Naive B cell (primary cell): ENCODE measurements around the gene RAB7A. TPM values are rescaled to one million over a fixed set of nuclear protein-coding genes. Genes with fewer than 3 reads are reported as not detected.

Experiments used
- ATAC-seq, 2 donors: fragments of 150-1000 bp; cut with Tn5 transposase; 2 replicates each; pipeline ENCODE4 v1.10.0; 2021; ENCODE audit warnings: low read depth in 2 of 2, mild to moderate bottlenecking in 2 of 2, moderate library complexity in 2 of 2
- DNase-seq: peaks from one replicate; pipeline ENCODE4 v3.0.0; 2022
- H3K27ac Mint-ChIP-seq, 6 donors: one replicate each; pipeline ENCODE4 v1.8.0; 2020 to 2022; ENCODE audit warnings: mild to moderate bottlenecking in 6 of 6, mixed read lengths in 6 of 6, moderate library complexity in 5 of 6, inconsistent platforms in 2 of 6
- H3K27me3 Mint-ChIP-seq, 3 donors: one replicate each; pipeline ENCODE4 v1.8.0; 2021 to 2022; ENCODE audit warnings: mixed read lengths in 3 of 3, mild to moderate bottlenecking in 1 of 3
- H3K36me3 Mint-ChIP-seq, 2 donors: one replicate each; pipeline ENCODE4 v1.8.0; 2020 to 2022; ENCODE audit warnings: mixed read lengths in 2 of 2, inconsistent platforms in 1 of 2, mild to moderate bottlenecking in 1 of 2
- H3K4me1 Mint-ChIP-seq, 3 donors: one replicate each; pipeline ENCODE4 v1.8.0; 2020 to 2022; ENCODE audit warnings: mixed read lengths in 3 of 3, inconsistent platforms in 1 of 3, mild to moderate bottlenecking in 1 of 3, moderate library complexity in 1 of 3
- H3K4me3 Mint-ChIP-seq, 8 donors: one replicate each; pipeline ENCODE4 v1.8.0; 2020 to 2022; ENCODE audit warnings: mild to moderate bottlenecking in 8 of 8, mixed read lengths in 8 of 8, moderate library complexity in 8 of 8, inconsistent platforms in 2 of 8
- H3K9me3 Mint-ChIP-seq, 7 donors: one replicate each; pipeline ENCODE4 v1.8.0; 2020 to 2022; ENCODE audit warnings: mixed read lengths in 7 of 7, mild to moderate bottlenecking in 5 of 7, inconsistent platforms in 2 of 7, moderate library complexity in 1 of 7
- polyA plus RNA-seq, 6 donors: library from polyadenylated mRNA; unstranded; fragments of 300-500 nt; fragmentation: Illumina TruSeq; gene quantifications; one replicate each; pipeline ENCODE4 v1.2.3, GENCODE V29; 2021; ENCODE audit warnings: low read depth in 6 of 6

Gene RAB7A
- 100 to 1,000 TPM; 165 to 252 (median 189) TPM for polyA plus RNA-seq

DNA sequence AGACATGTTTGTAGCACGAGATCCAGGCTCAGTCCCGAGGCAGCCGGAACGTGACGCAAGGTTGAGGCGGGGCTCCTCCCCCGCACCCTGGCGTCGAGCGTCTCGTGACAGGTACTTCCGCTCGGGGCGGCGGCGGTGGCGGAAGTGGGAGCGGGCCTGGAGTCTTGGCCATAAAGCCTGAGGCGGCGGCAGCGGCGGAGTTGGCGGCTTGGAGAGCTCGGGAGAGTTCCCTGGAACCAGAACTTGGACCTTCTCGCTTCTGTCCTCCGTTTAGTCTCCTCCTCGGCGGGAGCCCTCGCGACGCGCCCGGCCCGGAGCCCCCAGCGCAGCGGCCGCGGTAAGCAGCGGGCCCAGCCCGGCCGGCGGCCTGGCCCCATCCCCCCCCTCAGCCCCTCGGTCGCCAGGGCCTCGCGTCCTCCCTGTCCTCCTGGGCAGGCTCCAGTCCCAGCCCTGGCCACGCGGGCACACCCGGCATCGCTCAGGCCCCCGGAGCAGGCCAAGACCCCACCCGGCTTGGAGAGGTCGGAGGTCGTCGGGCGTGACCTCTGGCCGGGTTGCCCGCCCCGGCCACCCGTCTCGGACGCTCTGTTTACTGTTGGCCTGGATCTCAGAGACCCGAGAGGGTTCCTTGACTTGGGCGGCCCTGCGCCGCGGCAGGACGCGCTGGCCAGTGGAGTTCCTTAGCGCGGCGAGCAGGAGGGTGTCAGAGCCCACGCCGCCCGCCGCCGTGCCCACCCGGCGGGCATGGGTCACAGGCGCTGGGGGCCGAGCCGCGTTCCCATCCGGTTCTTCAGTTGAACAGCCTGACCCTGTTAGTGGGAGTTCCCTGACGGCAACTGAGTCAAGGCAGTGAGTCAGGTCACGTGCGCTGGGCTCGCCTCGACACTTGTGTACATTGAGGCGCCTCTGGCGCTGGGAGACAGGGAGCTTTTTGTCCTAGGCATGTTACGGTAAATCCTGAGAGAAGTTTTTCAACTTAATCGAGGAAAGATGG, at the start of gene RAB7A:
Gene RAB7A (plus strand): TSS at position 161 of the 994 bp plus-strand sequence. CDS start 69,185 bp downstream, outside the sequence.
- Mint-ChIP-seq H3K9me3 (peaks cover 0 to 2% (median 0%) of the 10 kb centered on the region in 7 donors), H3K27me3 (peaks cover under 1 to 6% (median 3%) of the 10 kb centered on the region in 3 donors), H3K4me1 (peaks cover 50 to 63% (median 51%) of the 10 kb centered on the region in 3 donors), H3K4me3 (peak within 1 kb of the TSS; percentile 88 to 98 (median 95)), H3K27ac (peak within 1 kb of the TSS; percentile 97 to 100 (median 100)), H3K36me3 (peaks cover 0 to 4% of the 10 kb centered on the region in 2 donors)
- DNase-seq = peak; percentile 99
- ATAC-seq = peak; percentile 84 to 87

DNA sequence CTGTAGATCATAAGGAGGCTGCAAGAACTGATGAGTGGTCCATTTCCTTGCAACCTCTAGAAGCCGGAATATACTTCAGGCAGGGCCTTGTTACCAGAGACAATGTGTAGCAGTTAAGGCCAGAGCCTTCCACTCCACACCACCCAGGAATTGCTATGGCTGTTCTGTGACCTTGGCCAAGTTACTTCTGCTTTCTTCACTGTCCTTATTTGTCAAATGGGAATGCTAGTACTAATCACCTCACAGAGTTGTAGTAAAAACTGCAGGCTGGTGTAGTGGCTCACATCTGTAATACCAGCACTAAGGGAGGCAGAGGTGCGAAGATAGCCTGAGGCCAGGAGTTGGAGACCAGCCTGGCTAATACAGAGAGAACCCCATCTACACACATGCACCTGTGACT, 46.6 kb upstream of the RAB7A start:
- ATAC-seq = no peak
- no peaks in the 10 kb centered on the region for H3K9me3 Mint-ChIP-seq

DNA sequence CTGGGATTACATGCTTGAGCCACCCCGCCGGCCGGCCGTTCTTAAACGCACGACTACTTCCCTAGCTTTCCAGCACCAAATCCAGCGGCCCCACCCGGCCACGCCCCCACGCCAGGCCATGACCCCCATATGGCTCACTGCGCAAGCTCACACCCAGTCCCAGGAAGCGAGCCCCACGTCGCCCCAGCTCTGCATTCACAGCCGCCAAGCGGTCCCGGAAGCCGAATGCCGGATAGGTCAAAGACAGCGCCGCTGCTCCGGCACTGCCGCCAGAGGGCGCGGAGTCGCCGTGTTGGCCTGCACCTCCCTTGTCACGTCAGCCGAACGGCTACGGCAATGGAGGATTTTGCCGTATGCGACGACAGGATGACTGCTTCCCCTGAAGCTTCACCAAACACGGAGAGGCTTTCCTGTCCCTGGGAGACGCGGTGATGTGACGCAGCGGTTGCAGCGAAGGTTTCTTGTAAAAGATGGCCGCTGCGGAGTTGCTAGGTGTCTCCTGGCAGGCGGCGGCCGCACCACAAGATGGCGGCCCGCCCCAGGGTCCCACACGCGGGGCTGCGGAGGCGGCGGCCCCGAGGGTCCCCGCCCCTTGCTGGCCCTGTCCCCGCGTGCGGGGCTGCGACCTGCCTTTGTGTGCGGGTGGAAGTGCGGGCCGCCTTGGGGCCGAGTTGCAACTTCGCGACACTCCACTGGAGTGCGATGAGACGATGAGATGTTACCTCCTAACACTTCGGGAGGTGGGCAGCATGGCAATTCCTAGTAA, 45.2 kb upstream of the RAB7A start:
- peak; percentile 87 for ATAC-seq
- Mint-ChIP-seq H3K27ac (peak overlapping the region; percentile 97 to 100 (median 98)), H3K9me3 (no peaks in the 10 kb centered on the region), H3K4me3 (peak overlapping the region; percentile 90 to 99 (median 97)), H3K36me3 (no peaks in the 10 kb centered on the region), H3K4me1 (peaks cover 16 to 46% (median 25%) of the 10 kb centered on the region in 3 donors), H3K27me3 (no peaks in the 10 kb centered on the region)
- peak; percentile 96 for DNase-seq

More for the DNA sequence above, 46.6 kb upstream of the RAB7A start:
- peak overlapping the region; percentile 90 to 99 (median 97) for H3K4me3 Mint-ChIP-seq
- no peak for DNase-seq
- H3K27ac Mint-ChIP-seq = peak overlapping the region; percentile 74 to 99 (median 92)
- H3K4me1 Mint-ChIP-seq = peaks cover 10 to 36% (median 18%) of the 10 kb centered on the region in 3 donors
- H3K27me3 Mint-ChIP-seq = no peaks in the 10 kb centered on the region
- H3K36me3 Mint-ChIP-seq = no peaks in the 10 kb centered on the region

DNA sequence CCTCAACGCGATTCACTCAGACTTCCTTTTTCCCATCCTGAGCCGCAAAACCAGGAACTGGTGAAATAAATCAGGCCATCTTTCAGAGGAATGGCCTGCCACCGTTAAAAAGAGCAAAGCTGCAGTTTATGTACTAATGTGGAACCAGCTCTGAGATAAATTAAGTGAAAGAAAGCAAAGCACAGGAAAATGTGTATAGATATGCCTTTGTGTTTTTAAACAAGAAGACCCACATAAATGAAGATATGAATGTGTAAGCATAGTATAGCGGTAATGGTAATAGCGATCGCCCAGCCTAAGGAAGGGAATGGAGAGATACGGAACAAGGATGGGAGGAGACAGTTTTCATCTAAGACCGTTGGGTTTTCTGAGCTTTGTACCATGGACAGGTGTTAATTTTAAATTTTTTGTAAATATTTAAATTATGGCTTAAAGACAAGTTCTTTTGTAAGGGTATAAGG, 44.6 kb upstream of the RAB7A start:
- H3K4me3 Mint-ChIP-seq = peak overlapping the region; percentile 90 to 99 (median 97)
- no peaks in the 10 kb centered on the region for H3K9me3 Mint-ChIP-seq
- H3K4me1 Mint-ChIP-seq = peaks cover 16 to 52% (median 25%) of the 10 kb centered on the region in 3 donors
- H3K36me3 Mint-ChIP-seq = no peaks in the 10 kb centered on the region
- DNase-seq (no peak), ATAC-seq (no peak)
- no peaks in the 10 kb centered on the region for H3K27me3 Mint-ChIP-seq
- peak overlapping the region; percentile 95 to 100 (median 98) for H3K27ac Mint-ChIP-seq

DNA sequence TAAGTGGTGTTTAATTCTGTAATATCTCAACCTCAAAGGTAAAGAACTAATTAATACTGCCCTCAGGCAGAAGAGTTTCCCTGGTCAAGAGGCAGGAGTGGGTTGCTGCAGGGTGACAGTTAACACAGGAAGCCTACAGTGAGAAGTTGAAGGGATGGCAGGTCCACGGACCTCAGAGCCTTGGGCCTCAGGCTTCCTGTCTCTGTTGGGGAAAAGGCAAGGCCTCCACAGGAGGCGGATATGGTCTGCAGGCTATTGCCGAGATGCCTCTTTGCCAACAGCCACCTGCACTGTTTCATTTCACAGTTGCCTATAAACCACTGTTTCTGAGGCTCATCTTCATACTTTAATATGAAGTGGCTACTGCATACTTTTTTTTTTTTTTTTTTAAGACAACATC, 42.0 kb upstream of the RAB7A start:
- Mint-ChIP-seq H3K27ac (peak overlapping the region in 3 of 6 donors; percentile 47 to 58 (median 49)), H3K9me3 (no peaks in the 10 kb centered on the region), H3K27me3 (no peaks in the 10 kb centered on the region), H3K4me1 (peaks cover 16 to 61% (median 25%) of the 10 kb centered on the region in 3 donors), H3K36me3 (no peaks in the 10 kb centered on the region), H3K4me3 (peak overlapping the region in 2 of 8 donors; percentile 25 to 73)
- ATAC-seq = no peak
- DNase-seq = no peak

DNA sequence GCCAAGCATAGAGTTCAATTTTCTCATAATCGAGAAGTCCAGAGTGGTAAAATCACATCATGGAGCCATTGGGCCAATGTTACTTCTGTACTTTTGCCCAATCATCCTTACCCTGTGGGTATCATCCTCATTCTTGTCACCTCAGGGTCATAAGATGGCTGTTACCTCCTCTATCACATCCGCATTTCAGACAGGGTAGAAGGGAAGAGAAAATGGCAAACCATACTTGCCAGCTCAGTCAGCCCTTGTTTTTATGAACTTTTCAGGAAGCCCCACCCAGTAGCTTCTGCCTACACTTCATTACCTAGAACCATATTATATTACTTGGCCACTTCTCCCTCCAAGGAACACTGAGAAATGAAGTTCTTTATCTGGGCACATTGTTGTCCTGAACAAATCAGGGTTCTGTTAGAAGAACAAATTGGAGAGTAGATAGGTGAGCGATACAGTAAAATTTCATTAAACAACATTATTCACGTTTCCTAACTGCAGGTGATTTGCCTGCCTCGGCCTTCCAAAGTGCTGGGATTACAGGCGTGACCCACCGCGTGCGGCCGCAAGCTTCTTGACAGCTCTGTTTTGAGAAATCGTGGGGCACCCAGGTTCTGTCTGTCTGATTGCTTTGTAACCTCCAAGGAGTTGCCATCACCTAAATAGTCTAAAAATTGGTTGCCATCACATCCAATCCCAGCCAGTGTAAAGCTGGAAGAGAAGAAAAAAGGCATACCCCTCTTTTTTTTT, 40.8 kb upstream of the RAB7A start:
- peak overlapping the region in 3 of 6 donors; percentile 24 to 62 (median 59) for H3K27ac Mint-ChIP-seq
- ATAC-seq (no peak), DNase-seq (no peak)
- no peaks in the 10 kb centered on the region for H3K36me3 Mint-ChIP-seq
- peak overlapping the region; percentile 3 to 37 (median 16) for H3K4me3 Mint-ChIP-seq
- no peaks in the 10 kb centered on the region for H3K9me3 Mint-ChIP-seq
- H3K4me1 Mint-ChIP-seq = peaks cover 16 to 51% (median 25%) of the 10 kb centered on the region in 3 donors
- no peaks in the 10 kb centered on the region for H3K27me3 Mint-ChIP-seq

DNA sequence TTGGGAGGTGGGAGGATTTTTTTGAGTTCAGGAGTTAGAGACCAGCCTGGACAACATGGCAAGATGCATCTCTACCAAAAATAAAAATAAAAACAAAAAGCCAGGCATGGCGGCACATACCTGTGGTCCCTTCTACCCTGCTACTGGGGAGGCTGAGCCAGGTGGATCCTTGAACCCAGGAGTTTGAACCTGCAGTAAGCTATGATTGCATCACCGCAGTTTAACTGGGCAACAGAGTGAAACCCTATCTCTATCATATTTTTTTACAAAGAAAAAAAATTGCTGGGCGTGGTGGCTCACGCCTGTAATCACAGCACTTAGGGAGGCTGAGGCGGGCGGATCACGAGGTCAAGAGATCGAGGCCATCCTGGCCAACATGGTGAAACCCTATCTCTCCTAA, 39.5 kb upstream of the RAB7A start:
- Mint-ChIP-seq H3K27me3 (no peaks in the 10 kb centered on the region), H3K4me1 (peaks cover 8 to 40% (median 14%) of the 10 kb centered on the region in 3 donors), H3K36me3 (no peaks in the 10 kb centered on the region), H3K9me3 (no peaks in the 10 kb centered on the region), H3K4me3 (no peak overlapping the region), H3K27ac (peak overlapping the region in 1 of 6 donors; percentile 63)
- no peak for DNase-seq
- ATAC-seq = no peak

DNA sequence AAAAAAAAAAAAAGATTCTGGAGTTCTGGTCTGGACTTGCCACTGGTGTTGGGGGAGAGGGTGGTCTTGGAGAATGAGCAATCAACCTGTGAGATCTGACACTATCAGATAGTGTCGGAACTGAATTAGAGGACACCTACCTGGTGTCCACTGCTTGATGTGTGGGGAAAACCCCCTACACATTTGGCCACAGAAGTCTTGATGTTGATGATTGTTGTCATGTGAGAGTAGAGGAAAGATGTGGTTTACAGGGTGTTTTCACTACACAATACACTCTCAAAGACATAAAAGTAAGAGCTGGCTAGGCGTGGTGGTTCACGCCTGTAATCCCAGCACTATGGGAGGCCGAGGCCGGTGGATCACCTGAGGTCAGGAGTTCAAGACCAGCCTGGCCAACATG, 36.9 kb upstream of the RAB7A start:
- Mint-ChIP-seq H3K4me1 (peaks cover 6 to 25% (median 8%) of the 10 kb centered on the region in 3 donors), H3K36me3 (no peaks in the 10 kb centered on the region), H3K27me3 (no peaks in the 10 kb centered on the region), H3K27ac (peak overlapping the region in 1 of 6 donors; percentile 58), H3K4me3 (no peak overlapping the region), H3K9me3 (no peaks in the 10 kb centered on the region)
- DNase-seq = no peak
- no peak for ATAC-seq

DNA sequence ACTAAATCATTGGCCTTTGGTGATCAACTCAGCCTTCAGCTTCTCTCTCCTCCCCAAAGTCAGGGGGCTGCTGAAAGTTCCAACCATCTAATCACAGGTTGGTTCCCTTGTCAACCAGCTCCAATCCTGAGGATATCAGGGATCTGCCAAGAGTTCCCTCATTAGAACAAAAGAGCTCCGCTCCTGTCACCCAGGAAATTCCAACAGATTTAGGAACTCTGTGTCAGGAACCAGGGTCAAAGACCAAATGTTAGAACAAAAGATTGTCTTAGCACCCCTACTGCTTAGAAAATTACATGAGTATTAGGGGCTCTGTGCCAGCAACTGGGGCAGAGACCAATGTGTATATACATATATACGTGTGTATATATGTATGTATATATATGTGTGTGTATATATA, 32.3 kb upstream of the RAB7A start:
- Mint-ChIP-seq H3K27me3 (no peaks in the 10 kb centered on the region), H3K4me3 (no peak overlapping the region), H3K27ac (no peak overlapping the region), H3K9me3 (no peaks in the 10 kb centered on the region), H3K4me1 (peaks cover under 1 to 5% (median 3%) of the 10 kb centered on the region in 3 donors), H3K36me3 (no peaks in the 10 kb centered on the region)
- DNase-seq = no peak
- no peak for ATAC-seq

DNA sequence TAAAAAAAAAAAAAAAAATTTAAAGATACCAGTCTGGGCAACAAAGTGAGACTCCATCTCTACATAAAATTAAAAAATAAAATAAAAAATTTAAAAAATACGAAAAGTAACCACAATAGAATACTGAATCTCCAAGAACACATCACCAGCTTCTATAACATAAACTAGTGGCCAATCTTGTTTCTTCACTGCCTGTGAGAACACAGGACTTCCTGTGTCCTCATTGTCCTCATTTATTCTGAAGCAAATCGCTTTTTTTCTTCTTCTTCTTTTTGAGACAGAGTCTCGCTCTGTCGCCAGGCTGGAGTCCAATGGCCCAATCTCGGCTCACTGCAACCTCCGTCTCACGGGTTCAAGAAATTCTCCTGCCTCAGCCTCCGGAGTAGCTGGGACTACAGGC, 28.6 kb upstream of the RAB7A start:
- Mint-ChIP-seq H3K27me3 (no peaks in the 10 kb centered on the region), H3K4me1 (peaks cover 3 to 7% (median 5%) of the 10 kb centered on the region in 3 donors), H3K4me3 (peak overlapping the region; percentile 51 to 86 (median 78)), H3K36me3 (no peaks in the 10 kb centered on the region), H3K9me3 (no peaks in the 10 kb centered on the region), H3K27ac (peak overlapping the region in 1 of 6 donors; percentile 37)
- ATAC-seq (no peak), DNase-seq (no peak)

DNA sequence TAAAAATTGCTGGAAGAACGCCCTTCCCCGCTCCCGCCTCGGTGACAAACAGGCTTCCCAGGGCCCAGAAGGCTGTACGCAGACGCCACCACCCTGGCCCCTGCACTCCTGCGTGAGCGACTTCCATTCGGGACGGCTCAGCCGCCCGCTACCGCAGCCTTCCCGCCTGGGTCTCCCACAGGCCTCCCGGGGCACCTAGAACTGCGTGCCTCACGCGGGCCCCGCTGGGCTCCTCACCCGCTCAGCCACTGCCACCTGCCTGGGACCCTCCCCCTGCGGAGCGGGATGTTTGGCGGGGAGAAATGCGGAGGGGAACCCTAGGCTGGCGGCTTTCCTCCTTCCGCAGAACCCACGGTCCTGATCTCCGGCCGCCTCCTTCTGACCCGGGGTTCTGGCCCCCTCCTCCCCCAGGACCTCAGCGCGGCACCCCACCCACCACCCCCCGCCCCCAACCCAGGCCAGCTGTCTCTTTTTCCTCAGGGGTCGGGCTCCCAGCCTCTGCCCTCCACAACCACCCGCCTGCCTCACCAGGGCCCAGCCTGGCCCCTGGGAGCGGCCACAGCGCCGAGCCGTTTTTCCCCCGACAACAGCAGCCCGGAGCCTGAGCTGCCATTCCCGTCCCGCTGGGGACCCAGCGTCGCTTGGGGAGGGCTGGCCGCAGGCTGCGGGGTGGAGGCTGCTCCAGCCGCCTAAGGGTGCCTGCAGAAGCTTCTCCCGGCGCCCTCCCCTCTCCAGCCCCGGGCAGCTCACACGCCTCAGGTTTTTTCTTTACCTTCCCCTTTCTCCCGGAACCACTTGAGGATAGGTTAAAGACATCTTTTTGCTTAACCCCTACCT, 27.6 kb upstream of the RAB7A start:
- peak overlapping the region; percentile 81 to 90 (median 85) for H3K4me3 Mint-ChIP-seq
- no peaks in the 10 kb centered on the region for H3K27me3 Mint-ChIP-seq
- H3K36me3 Mint-ChIP-seq = no peaks in the 10 kb centered on the region
- ATAC-seq (peak; percentile 66 to 69), DNase-seq (peak; percentile 20)
- no peaks in the 10 kb centered on the region for H3K9me3 Mint-ChIP-seq
- peak overlapping the region in 3 of 6 donors; percentile 65 to 82 (median 74) for H3K27ac Mint-ChIP-seq
- peaks cover 3 to 7% (median 5%) of the 10 kb centered on the region in 3 donors for H3K4me1 Mint-ChIP-seq
